HG03521 (cell line): ENCODE measurements around the gene ADAMTS15.
"Not testable (repeated sequence)": the region's sequence is repeated elsewhere in the genome, so short reads cannot be mapped to it uniquely, and the experiment has no call there.

Source experiments
- ATAC-seq: cut with Tn5 transposase; IDR thresholded peaks from one replicate; pipeline ENCODE4 v1.9.1; 2021; ENCODE audit warnings: mild to moderate bottlenecking, moderate library complexity; ENCODE audit not compliant: unreplicated experiment

Gene ADAMTS15

GRCh38 chr11:130434521-130435223 is 13.8 kb upstream of the ADAMTS15 start:
- peak; percentile 83 for ATAC-seq

GRCh38 chr11:130435671-130436070 is 12.8 kb upstream of the ADAMTS15 start:
- no peak for ATAC-seq

- no peak for ATAC-seq
Observed at GRCh38 chr11:130436171-130436570, 12.3 kb upstream of the ADAMTS15 start.

GRCh38 chr11:130437848-130438247 is 10.6 kb upstream of the ADAMTS15 start:
- no peak for ATAC-seq

GRCh38 chr11:130438401-130439159 is 9.9 kb upstream of the ADAMTS15 start:
- not testable (repeated sequence) for ATAC-seq

GRCh38 chr11:130439160-130439519 is 9.3 kb upstream of the ADAMTS15 start:
- no peak for ATAC-seq

- no peak for ATAC-seq
Observed at GRCh38 chr11:130439876-130440275, 8.6 kb upstream of the ADAMTS15 start.

- ATAC-seq = no peak
Observed at GRCh38 chr11:130441719-130442118, 6.7 kb upstream of the ADAMTS15 start.

GRCh38 chr11:130442737-130443136 is 5.7 kb upstream of the ADAMTS15 start:
- ATAC-seq = no peak

- no peak for ATAC-seq
Observed at GRCh38 chr11:130445788-130446187, 2.7 kb upstream of the ADAMTS15 start.

GRCh38 chr11:130448039-130448415 is 418 bp upstream of the ADAMTS15 start:
- ATAC-seq = no peak

GRCh38 chr11:130449310-130449990 is 1.0 kb downstream of the ADAMTS15 start:
- no peak for ATAC-seq

- ATAC-seq = no peak
Observed at GRCh38 chr11:130449996-130450769, 1.7 kb downstream of the ADAMTS15 start.

GRCh38 chr11:130451231-130452019 is 3.0 kb downstream of the ADAMTS15 start:
- ATAC-seq = no peak

GRCh38 chr11:130452176-130452575 is 3.7 kb downstream of the ADAMTS15 start:
- no peak for ATAC-seq

- ATAC-seq = no peak
Observed at GRCh38 chr11:130452940-130453339, 4.5 kb downstream of the ADAMTS15 start.

GRCh38 chr11:130454491-130455252 is 6.2 kb downstream of the ADAMTS15 start:
- no peak for ATAC-seq

- no peak for ATAC-seq
Observed at GRCh38 chr11:130455483-130456127, 7.2 kb downstream of the ADAMTS15 start.

GRCh38 chr11:130456286-130456685 is 7.8 kb downstream of the ADAMTS15 start:
- no peak for ATAC-seq
